ENCODE data around the gene EFNB1. TPM values are rescaled to one million over a fixed set of nuclear protein-coding genes. Genes with fewer than 3 reads are reported as not detected.
"Not testable (repeated sequence)": the region's sequence is repeated elsewhere in the genome, so short reads cannot be mapped to it uniquely, and the experiment has no call there.

Gene EFNB1
- total RNA-seq, 2 donors from 2014 or later, result 77.9 to 92.2 TPM

DNA sequence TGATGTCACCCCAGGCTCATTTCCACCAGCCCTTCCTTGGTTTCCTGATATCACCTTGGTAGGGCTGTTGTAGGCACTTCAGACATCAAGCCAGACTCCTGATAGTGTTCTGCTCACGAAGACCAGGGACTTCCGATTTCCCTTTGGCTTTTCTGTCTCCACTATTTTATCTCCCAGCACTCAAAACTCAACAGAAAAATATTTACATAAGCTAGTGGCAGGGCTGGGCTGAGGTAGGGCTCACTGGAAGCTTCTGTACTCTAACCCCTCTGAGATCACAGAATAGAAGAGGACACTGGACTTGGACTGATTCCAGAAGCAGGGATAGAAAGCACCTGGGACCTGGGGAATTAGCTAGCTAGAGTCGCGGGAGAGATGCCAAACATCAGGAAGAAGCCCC, 34.4 kb upstream of the EFNB1 start:
- H3K9ac ChIP-seq (ENCODE audit: low read depth in 2 of 2, low read length in 2 of 2), result no peak overlapping the region
- H3K36me3 ChIP-seq, result no peaks in the 10 kb centered on the region
- H3K27ac ChIP-seq, result no peak overlapping the region
- intact Hi-C loops (cut with DNase I), result no loop called here
- H3K27me3 ChIP-seq, result no peaks in the 10 kb centered on the region
- no peak for DNase-seq
- no peaks in the 10 kb centered on the region for H3K4me1 ChIP-seq
- no peak overlapping the region for H3K4me3 ChIP-seq
- no peak for TF ChIP-seq CTCF (IDR thresholded peaks at IDR 0.05)
- H3K9me3 ChIP-seq, result no peaks in the 10 kb centered on the region

DNA sequence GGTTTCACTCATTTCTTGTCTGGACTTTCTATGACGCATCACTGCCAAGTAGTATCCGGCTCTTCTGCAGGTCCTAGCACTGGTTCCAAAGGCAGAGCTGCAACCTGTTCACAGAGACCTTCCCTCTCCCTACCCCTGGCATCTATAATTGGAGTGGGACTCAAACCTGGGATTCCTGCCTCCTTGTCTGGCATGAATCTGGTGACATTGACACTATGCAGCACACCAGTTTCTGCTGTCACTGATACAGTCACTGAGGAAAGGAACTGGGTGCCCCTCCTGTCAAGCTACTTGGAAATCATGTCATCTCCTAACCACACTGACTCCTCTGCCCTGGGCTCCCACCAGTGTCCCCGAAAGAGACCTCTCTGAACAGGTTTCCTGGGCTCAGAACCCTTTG, 33.1 kb upstream of the EFNB1 start:
- H3K36me3 ChIP-seq, result no peaks in the 10 kb centered on the region
- no peak overlapping the region for H3K4me3 ChIP-seq
- H3K9me3 ChIP-seq, result no peaks in the 10 kb centered on the region
- no peak overlapping the region for H3K27ac ChIP-seq
- H3K27me3 ChIP-seq, result no peaks in the 10 kb centered on the region
- H3K4me1 ChIP-seq, result no peaks in the 10 kb centered on the region
- intact Hi-C loops (cut with DNase I), result no loop called here
- no peak for DNase-seq
- TF ChIP-seq CTCF (IDR thresholded peaks at IDR 0.05), result no peak
- H3K9ac ChIP-seq (ENCODE audit: low read depth in 2 of 2, low read length in 2 of 2), result no peak overlapping the region

DNA sequence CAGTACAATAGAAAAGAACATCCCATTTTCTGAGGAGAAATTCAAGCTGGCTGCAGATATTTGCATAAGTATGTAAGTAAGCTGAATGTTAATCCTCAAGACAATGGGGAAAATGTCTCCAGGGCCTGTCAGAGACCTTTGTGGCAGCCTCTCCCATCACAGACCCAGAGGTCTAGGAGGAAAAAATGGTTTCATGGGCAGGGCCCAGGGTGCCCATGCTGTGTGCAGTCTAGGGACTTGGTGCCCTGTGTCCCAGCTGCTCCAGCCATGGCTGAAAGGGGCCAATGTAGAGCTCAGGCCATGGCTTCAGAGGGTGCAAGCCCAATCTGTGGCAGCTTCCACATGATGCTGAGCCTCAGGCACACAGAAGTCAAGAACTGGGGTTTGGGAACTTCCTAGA, 30.4 kb upstream of the EFNB1 start:
- not testable (repeated sequence) for H3K9ac ChIP-seq (ENCODE audit: low read depth in 2 of 2, low read length in 2 of 2)

GRCh38 chrX:68801737-68802290, 27.0 kb upstream of the EFNB1 start:
- Histone ChIP-seq H3K4me3 (no peak overlapping the region), H3K9ac (ENCODE audit: low read depth in 2 of 2, low read length in 2 of 2) (no peak overlapping the region), H3K27me3 (no peaks in the 10 kb centered on the region), H3K27ac (no peak overlapping the region), H3K9me3 (no peaks in the 10 kb centered on the region), H3K4me1 (no peaks in the 10 kb centered on the region), H3K36me3 (no peaks in the 10 kb centered on the region)
- no peak for TF ChIP-seq CTCF (IDR thresholded peaks at IDR 0.05)
- intact Hi-C loops (cut with DNase I), result loop anchor here (10.0 kb wide), 1 partner anchor 287 kb away; no protein-coding TSS in a partner anchor
- no peak for DNase-seq

More for the DNA sequence above, 30.4 kb upstream of the EFNB1 start:
- intact Hi-C loops (cut with DNase I); H3K27me3 ChIP-seq; H3K4me1 ChIP-seq; H3K9me3 ChIP-seq; H3K36me3 ChIP-seq; H3K27ac ChIP-seq; H3K4me3 ChIP-seq; DNase-seq: not testable (repeated sequence)

GRCh38 chrX:68807818-68808217, 21.0 kb upstream of the EFNB1 start:
- H3K9ac ChIP-seq (ENCODE audit: low read depth in 2 of 2, low read length in 2 of 2), result no peak overlapping the region
- no peak for DNase-seq
- intact Hi-C loops (cut with DNase I), result loop anchor here (5.0 to 10.0 kb wide), 2 partner anchors 76 to 293 kb away; no protein-coding TSS in a partner anchor
- no peaks in the 10 kb centered on the region for H3K9me3 ChIP-seq
- TF ChIP-seq CTCF (IDR thresholded peaks at IDR 0.05), result no peak
- no peaks in the 10 kb centered on the region for H3K4me1 ChIP-seq
- H3K36me3 ChIP-seq, result no peaks in the 10 kb centered on the region
- no peak overlapping the region for H3K4me3 ChIP-seq
- H3K27me3 ChIP-seq, result no peaks in the 10 kb centered on the region
- no peak overlapping the region for H3K27ac ChIP-seq

GRCh38 chrX:68808686-68809357, 20.0 kb upstream of the EFNB1 start:
- Histone ChIP-seq H3K27me3 (no peaks in the 10 kb centered on the region), H3K27ac (no peak overlapping the region), H3K9me3 (no peaks in the 10 kb centered on the region), H3K9ac (ENCODE audit: low read depth in 2 of 2, low read length in 2 of 2) (no peak overlapping the region), H3K4me3 (no peak overlapping the region), H3K36me3 (no peaks in the 10 kb centered on the region), H3K4me1 (no peaks in the 10 kb centered on the region)
- peak; percentile 11 for TF ChIP-seq CTCF (IDR thresholded peaks at IDR 0.05)
- intact Hi-C loops (cut with DNase I), result loop anchor here (5.0 to 10.0 kb wide), 2 partner anchors 77 to 294 kb away; no protein-coding TSS in a partner anchor
- DNase-seq, result no peak

Data from colonic mucosa (tissue), 4 donors.